ENCODE results near the gene SCAND1.
"Not testable (repeated sequence)": the region's sequence is repeated elsewhere in the genome, so short reads cannot be mapped to it uniquely, and the experiment has no call there.

SCAND1 gene

DNA sequence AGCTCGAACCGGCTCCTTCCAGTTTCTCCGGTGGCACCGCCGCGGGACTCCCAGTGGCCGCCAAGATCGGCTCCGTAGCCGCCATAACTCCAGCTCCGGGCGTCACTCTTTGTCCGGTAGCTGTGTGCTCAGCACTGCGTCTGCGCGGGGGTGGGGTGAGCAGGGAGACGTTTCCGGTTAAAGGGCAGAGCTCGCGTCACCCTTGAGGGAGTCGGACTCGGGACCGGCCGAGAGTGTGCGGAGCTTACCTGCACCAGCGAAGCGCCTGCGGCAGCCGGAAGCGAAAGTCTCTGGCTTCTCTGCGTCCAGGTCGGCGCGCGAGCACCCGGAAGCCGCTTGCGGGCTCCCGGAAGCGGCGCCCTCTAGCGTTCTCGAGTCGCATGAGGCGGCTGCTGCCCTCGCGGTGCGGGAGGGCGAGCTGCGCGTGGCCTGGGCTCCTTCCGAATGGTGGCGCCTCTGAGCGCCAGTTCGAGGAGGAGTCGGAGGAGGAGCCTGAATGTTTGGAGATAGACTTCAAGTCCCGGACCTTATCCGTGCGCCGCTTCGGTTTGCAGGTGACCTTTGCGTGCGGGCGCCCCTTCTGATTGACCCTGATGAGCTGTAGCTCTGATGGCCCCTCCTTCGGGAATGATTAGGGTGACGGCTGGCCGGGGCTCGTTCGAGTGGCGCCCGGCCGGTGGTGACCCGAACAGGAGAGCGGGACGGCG, at the start of gene SCAND1:
Gene SCAND1 (minus strand): TSS at position 303 of the 707 bp plus-strand sequence. CDS start 218 bp downstream, at position 85.
- TF ChIP-seq YY1 (IDR thresholded peaks at IDR 0.05; ENCODE audit: insufficient read depth, insufficient read length) (peak; percentile 47), SUZ12 (IDR thresholded peaks at IDR 0.05; ENCODE audit: extremely low read depth, insufficient read depth, insufficient read length) (no peak), ZNF274 (IDR thresholded peaks at IDR 0.05; ENCODE audit: low read depth, low read length) (no peak)
- peak; percentile 99 for DNase-seq (ENCODE audit: low read depth, low spot score)
- Histone ChIP-seq H3K9ac (ENCODE audit: insufficient read length, low read depth) (peak within 1 kb of the TSS; percentile 100), H3K4me3 (ENCODE audit: insufficient read length, low read depth) (peak within 1 kb of the TSS; percentile 100), H3K9me3 (ENCODE audit: insufficient read depth, low read length) (no peaks in the 10 kb centered on the region), H3K27me3 (ENCODE audit: insufficient read depth, insufficient read length) (no peaks in the 10 kb centered on the region), H3K36me3 (ENCODE audit: insufficient read depth, insufficient read length, low read length) (peaks cover 10% of the 10 kb centered on the region), H3K4me1 (ENCODE audit: insufficient read depth, insufficient read length) (no peaks in the 10 kb centered on the region)

DNA sequence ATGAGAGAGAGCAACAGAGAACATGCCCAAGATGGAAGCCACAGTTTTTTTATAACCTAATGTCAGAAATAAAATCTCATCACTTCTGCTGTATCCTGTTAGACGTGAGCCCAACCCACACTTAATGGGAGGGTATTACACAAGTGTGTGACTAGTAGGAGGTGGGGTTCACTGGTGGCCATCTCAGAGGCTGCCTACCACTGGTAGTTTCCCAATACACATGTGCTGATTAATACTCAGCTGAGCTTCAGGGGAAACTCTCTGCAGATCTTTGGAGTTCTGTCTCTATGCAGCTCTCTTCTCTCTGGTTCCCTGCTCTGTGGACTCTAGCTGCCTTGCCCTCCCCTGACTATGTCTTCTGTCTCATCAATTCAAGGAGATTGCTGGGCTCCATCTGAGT, 49.7 kb upstream of the SCAND1 start:
- no peak overlapping the region for H3K4me3 ChIP-seq (ENCODE audit: insufficient read length, low read depth)
- no peak overlapping the region for H3K9ac ChIP-seq (ENCODE audit: insufficient read length, low read depth)
- peaks cover 33% of the 10 kb centered on the region for H3K9me3 ChIP-seq (ENCODE audit: insufficient read depth, low read length)
- no peaks in the 10 kb centered on the region for H3K36me3 ChIP-seq (ENCODE audit: insufficient read depth, insufficient read length, low read length)
- H3K27me3 ChIP-seq (ENCODE audit: insufficient read depth, insufficient read length): no peaks in the 10 kb centered on the region
- DNase-seq (ENCODE audit: low read depth, low spot score): no peak
- no peaks in the 10 kb centered on the region for H3K4me1 ChIP-seq (ENCODE audit: insufficient read depth, insufficient read length)
- TF ChIP-seq YY1 (IDR thresholded peaks at IDR 0.05; ENCODE audit: insufficient read depth, insufficient read length) (no peak), ZNF274 (IDR thresholded peaks at IDR 0.05; ENCODE audit: low read depth, low read length) (no peak), SUZ12 (IDR thresholded peaks at IDR 0.05; ENCODE audit: extremely low read depth, insufficient read depth, insufficient read length) (no peak)

- no peaks in the 10 kb centered on the region for H3K36me3 ChIP-seq (ENCODE audit: insufficient read depth, insufficient read length, low read length)
- no peak overlapping the region for H3K9ac ChIP-seq (ENCODE audit: insufficient read length, low read depth)
- H3K9me3 ChIP-seq (ENCODE audit: insufficient read depth, low read length): peaks cover 33% of the 10 kb centered on the region
- no peaks in the 10 kb centered on the region for H3K4me1 ChIP-seq (ENCODE audit: insufficient read depth, insufficient read length)
- TF ChIP-seq SUZ12 (IDR thresholded peaks at IDR 0.05; ENCODE audit: extremely low read depth, insufficient read depth, insufficient read length): no peak
- no peak for TF ChIP-seq YY1 (IDR thresholded peaks at IDR 0.05; ENCODE audit: insufficient read depth, insufficient read length)
- TF ChIP-seq ZNF274 (IDR thresholded peaks at IDR 0.05; ENCODE audit: low read depth, low read length): no peak
- no peaks in the 10 kb centered on the region for H3K27me3 ChIP-seq (ENCODE audit: insufficient read depth, insufficient read length)
- no peak overlapping the region for H3K4me3 ChIP-seq (ENCODE audit: insufficient read length, low read depth)
- no peak for DNase-seq (ENCODE audit: low read depth, low spot score)
Observed at GRCh38 chr20:36002855-36003254, 48.6 kb upstream of the SCAND1 start.

- DNase-seq (ENCODE audit: low read depth, low spot score); H3K4me1 ChIP-seq (ENCODE audit: insufficient read depth, insufficient read length); H3K4me3 ChIP-seq (ENCODE audit: insufficient read length, low read depth); H3K9ac ChIP-seq (ENCODE audit: insufficient read length, low read depth); H3K36me3 ChIP-seq (ENCODE audit: insufficient read depth, insufficient read length, low read length); H3K27me3 ChIP-seq (ENCODE audit: insufficient read depth, insufficient read length): not testable (repeated sequence)
- peaks cover 33% of the 10 kb centered on the region for H3K9me3 ChIP-seq (ENCODE audit: insufficient read depth, low read length)
Observed at GRCh38 chr20:36001331-36001730, 47.0 kb upstream of the SCAND1 start.

DNA sequence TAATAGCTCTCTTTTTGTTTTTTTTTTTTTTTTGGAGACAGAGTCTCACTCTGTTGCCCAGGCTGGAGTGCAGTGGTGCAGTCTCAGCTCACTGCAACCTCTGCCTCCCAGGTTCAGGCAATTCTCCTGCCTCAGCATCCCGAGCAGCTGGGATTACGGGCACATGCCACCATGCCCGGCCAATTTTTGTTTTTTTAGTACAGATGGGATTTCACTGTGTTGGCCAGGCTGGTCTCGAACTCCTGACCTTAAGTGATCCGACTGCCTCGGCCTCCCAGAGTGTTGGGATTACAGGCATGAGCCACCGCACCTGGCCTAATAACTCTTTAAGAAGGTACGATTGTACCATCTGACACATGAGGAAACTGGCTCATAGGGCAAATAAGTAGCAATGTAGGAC, 42.2 kb upstream of the SCAND1 start:
- H3K4me1 ChIP-seq (ENCODE audit: insufficient read depth, insufficient read length); DNase-seq (ENCODE audit: low read depth, low spot score); H3K9ac ChIP-seq (ENCODE audit: insufficient read length, low read depth); H3K4me3 ChIP-seq (ENCODE audit: insufficient read length, low read depth); H3K36me3 ChIP-seq (ENCODE audit: insufficient read depth, insufficient read length, low read length); H3K9me3 ChIP-seq (ENCODE audit: insufficient read depth, low read length); H3K27me3 ChIP-seq (ENCODE audit: insufficient read depth, insufficient read length): not testable (repeated sequence)

- Histone ChIP-seq H3K27me3 (ENCODE audit: insufficient read depth, insufficient read length) (no peaks in the 10 kb centered on the region), H3K4me3 (ENCODE audit: insufficient read length, low read depth) (no peak overlapping the region), H3K9me3 (ENCODE audit: insufficient read depth, low read length) (0 out of 2 replicates have a peak, but pooled peaks cover 2% of the 10 kb centered on the region), H3K4me1 (ENCODE audit: insufficient read depth, insufficient read length) (no peaks in the 10 kb centered on the region), H3K9ac (ENCODE audit: insufficient read length, low read depth) (no peak overlapping the region), H3K36me3 (ENCODE audit: insufficient read depth, insufficient read length, low read length) (no peaks in the 10 kb centered on the region)
- DNase-seq (ENCODE audit: low read depth, low spot score): peak; percentile 81
- TF ChIP-seq ZNF274 (IDR thresholded peaks at IDR 0.05; ENCODE audit: low read depth, low read length): no peak
- no peak for TF ChIP-seq YY1 (IDR thresholded peaks at IDR 0.05; ENCODE audit: insufficient read depth, insufficient read length)
- TF ChIP-seq SUZ12 (IDR thresholded peaks at IDR 0.05; ENCODE audit: extremely low read depth, insufficient read depth, insufficient read length): no peak
Observed at GRCh38 chr20:35994994-35995453, 40.7 kb upstream of the SCAND1 start.

DNA sequence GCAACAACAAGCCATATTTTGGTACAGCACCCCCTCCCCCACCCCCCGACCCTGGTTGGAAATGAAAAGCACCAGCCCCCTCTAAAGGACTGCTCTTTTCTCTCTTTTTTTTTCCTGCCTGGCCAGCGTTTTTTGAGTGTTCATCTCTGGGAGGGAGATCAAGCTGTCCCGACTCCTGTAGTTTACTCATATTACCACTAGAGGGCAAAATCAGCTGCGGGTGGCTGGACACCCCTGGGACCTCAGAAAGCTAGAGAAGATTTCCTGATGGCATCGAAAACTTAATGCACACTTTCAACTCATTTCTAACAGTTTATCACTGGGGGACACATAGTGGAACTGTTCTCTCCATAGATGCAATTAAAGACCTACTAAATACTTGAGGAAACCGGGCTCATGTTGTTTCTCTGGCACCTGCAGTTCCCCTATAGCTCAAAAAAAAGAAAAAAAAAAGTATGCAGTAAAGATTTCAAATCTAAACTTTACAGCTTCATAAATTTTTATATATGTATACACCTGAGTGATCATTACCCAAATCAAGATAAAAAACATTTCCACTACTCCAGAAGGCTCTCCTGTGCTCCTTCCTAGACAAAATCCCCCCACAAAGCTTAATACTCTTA, 38.5 kb upstream of the SCAND1 start:
- DNase-seq (ENCODE audit: low read depth, low spot score): no peak
- Histone ChIP-seq H3K27me3 (ENCODE audit: insufficient read depth, insufficient read length) (no peaks in the 10 kb centered on the region), H3K4me1 (ENCODE audit: insufficient read depth, insufficient read length) (no peaks in the 10 kb centered on the region), H3K9me3 (ENCODE audit: insufficient read depth, low read length) (no peaks in the 10 kb centered on the region), H3K36me3 (ENCODE audit: insufficient read depth, insufficient read length, low read length) (no peaks in the 10 kb centered on the region), H3K9ac (ENCODE audit: insufficient read length, low read depth) (no peak overlapping the region), H3K4me3 (ENCODE audit: insufficient read length, low read depth) (no peak overlapping the region)
- TF ChIP-seq YY1 (IDR thresholded peaks at IDR 0.05; ENCODE audit: insufficient read depth, insufficient read length): no peak
- TF ChIP-seq SUZ12 (IDR thresholded peaks at IDR 0.05; ENCODE audit: extremely low read depth, insufficient read depth, insufficient read length): no peak
- no peak for TF ChIP-seq ZNF274 (IDR thresholded peaks at IDR 0.05; ENCODE audit: low read depth, low read length)
